Activated T-helper 9 cell treated with anti-CD3 and anti-CD28 coated beads, Interleukin-2, amount 50 U/mL, for 16 hours (primary cell): ENCODE measurements around the gene TCOF1.

Experiments
- DNase-seq: peaks from one replicate; pipeline ENCODE4 v3.0.0-alpha.2; 2020; ENCODE audit warnings: low read depth

TCOF1 gene

DNA sequence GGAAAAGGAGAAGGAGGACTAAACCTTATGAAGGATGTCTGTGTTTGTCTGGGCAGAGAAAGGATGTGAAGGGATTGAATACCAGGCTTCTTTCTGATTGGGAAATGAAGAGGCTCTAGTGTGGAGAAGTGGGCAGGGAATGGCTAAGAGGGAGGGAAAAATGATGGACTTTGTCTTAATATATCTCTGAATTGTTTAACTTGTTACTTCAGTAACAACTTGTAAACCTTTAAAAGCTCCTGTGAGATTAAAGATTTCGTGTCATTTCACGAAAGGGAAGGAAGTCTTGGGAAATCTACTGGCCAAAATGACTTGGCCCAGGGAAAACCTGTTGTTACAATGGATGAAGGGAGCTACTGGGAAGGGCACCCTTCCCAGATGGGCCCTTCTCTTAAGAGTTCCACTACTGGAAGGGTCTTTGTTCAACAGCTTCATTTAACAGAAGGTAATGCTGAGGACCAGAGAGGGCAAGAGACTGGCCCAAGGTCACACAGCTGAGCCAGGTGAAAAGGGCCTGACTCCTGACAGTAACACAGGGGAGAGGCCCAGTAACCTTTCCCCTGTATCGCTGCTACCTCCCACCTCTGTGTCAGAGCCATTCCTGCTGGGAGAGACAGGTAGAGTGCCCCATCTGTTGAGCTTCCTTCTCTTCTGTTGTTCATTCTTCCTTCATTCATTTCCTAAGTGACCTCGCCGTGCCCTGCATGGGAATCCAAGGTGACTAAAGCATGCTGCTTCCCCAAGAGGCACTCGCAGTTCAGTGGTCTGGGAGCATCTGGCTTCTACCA lies 5.1 kb upstream of the TCOF1 start:
- no peak for DNase-seq

GRCh38 chr5:150353032-150353675 lies 4.3 kb upstream of the TCOF1 start:
- no peak for DNase-seq

- DNase-seq = no peak
Measured at GRCh38 chr5:150355791-150356190, 1.7 kb upstream of the TCOF1 start.

DNA sequence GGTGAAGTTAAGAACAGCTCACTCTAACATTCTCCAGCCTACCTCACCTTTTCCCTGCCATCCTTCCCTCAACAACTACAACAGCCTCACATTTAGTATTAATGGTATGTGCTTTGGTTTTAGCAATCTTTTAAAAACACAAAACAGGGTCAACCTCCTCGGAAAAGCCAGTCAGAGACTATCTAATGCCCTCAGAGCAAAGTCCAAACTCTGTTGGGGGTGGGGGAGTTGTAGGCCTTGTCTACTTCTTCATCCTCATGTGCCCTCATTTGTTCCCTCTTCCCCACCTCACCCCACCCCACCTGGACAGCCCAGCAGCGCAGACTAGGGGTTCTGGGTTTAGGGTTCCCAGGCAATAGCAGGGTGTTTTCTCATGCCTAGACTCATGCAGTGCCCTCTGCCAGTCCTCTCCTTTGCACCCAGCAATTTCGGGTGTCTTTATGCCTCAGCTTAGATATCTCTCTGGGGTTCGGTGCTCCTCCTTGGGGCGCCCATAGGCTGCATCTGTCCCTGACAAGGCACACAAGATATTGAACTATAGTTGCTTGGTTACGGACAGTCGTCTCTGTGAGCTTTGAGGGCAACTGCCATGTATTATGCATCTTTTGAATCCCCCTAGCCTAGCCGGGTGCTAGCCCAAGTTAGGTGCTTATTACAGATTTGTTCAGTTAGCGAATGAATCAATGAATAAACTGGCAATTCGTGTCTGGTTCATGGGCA lies 762 bp upstream of the TCOF1 start:
- no peak for DNase-seq

GRCh38 chr5:150358261-150359095 lies 981 bp downstream of the TCOF1 start:
- DNase-seq = no peak

- DNase-seq = no peak
Measured at GRCh38 chr5:150361301-150361700, 3.8 kb downstream of the TCOF1 start.

GRCh38 chr5:150363185-150363584 lies 5.7 kb downstream of the TCOF1 start:
- DNase-seq = no peak

DNA sequence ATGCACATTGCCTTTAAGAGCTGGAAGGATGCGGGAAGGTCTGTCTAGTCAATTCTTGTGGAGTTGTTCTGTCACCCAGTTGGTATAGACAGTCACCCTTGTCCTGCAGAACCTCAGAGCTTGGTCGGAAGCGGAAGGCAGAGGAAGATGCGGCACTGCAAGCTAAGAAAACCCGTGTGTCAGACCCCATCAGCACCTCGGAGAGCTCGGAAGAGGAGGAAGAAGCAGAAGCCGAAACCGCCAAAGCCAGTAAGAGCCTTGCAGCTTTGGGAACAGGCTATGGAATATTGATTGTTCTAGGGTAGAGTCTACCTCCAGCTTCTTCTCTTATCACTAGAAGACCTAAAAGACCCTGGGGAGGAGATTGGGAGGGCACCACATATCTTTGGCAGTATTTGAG lies 6.5 kb downstream of the TCOF1 start:
- no peak for DNase-seq

DNA sequence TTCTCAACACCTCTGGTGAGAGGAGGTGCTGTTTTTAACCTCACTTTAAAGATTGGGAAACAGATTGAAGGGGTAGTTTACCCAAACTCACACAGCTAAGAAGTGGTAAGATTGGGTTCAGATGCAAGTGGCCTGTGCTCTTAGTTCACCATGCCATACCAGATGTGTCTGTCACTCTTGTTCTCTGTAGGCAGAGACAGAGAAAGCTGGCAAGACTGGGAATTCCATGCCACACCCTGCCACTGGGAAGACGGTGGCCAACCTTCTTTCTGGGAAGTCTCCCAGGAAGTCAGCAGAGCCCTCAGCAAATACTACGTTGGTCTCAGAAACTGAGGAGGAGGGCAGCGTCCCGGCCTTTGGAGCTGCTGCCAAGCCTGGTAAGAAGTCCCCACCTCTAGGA lies 11.0 kb downstream of the TCOF1 start:
- DNase-seq = no peak

DNA sequence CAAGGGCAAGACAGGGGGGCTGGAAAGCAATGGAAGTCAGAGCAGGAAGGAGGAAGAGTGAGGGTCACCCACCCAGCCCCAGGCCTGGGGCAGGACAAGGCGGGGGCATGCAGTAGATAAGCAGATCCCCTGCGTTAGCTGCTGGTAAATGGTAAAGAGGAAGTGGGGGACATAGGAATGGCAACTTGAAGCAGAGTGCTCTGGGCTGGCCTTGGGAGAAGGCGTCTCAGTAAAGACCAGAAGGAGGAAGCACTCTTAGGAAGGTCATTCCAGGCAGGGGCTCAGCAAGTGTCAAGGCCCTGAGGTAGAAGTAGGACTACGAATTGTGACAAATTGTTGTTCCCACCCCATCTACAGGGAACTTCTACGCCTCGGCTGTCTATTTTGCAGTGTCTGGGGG lies 15.1 kb downstream of the TCOF1 start:
- DNase-seq = no peak

DNA sequence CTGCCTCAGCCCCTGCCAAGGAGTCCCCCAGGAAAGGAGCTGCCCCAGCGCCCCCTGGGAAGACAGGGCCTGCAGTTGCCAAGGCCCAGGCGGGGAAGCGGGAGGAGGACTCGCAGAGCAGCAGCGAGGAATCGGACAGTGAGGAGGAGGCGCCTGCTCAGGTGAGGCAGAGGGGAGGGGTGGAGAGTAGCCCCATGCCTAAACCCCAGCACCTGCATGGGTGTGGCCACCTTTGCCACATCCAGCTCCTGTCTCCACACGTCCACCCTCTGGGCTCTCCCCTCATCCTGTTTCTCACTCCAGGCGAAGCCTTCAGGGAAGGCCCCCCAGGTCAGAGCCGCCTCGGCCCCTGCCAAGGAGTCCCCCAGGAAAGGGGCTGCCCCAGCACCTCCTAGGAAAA lies 17.2 kb downstream of the TCOF1 start:
- DNase-seq = no peak

DNA sequence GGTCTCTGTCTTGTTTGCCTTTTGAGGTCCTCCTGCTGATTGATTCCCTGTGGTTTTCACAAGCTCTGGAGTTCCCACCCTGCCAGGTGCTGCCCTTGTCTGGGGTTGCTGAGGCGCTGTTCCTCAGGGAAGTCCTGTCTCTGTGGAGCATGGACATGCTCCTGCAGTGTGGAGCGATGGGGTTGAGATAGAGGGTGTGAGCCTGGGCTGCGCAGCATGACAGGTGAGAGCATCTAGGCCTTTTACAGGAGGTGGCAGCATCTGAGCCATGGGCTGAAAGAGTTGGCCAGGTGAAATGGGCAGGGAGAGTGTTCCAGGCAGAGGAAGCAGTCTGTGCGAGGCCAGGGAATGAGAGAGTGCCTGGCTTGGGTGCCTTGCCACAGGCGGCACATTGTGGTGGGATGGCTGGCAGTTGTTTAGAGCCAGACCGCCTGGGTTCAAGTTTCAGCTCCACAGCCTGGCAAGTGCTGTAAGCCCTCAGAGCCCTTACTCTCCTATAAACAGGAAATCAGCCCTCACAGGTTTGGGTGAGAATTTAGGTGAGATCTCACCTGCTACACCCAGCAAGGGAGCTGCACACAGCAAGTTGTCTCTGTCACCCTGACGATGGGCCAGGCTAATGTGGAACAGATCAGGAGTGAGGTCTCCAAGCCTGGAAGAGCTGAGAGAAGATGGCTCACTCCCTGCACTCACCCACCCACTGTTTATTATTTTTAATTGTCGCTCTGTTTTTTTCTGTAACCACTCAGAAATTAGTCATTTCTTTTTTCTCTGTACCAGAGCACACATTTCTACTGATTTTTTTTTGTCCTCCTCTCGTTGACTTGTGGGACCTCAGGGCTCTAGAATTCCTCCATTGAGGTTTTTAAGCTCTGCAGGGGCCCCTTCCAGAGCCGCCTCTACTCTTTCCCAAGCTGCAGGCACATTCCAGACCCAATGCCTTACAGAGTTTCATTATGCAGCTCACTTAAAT lies 19.6 kb downstream of the TCOF1 start:
- no peak for DNase-seq

GRCh38 chr5:150377964-150378694 lies 20.6 kb downstream of the TCOF1 start:
- no peak for DNase-seq

DNA sequence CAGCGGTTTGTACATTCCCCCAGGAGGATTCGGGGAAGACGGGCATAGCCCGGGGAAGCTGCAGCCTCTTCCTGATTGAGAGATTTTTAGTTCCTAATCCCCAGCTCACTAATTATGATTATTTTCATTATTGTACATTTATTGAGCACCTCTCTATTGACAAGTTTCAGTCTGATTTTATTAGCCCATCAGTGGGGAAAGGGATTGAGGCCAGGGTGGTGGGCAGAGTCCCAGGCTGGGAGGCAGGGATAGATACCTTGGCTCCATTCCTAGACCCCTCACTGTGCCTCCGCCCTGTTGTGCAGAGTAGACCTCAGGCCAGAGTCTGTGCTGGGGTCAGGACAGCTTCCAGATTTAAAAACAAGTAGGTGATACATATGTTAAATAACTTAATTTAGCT lies 27.2 kb downstream of the TCOF1 start:
- no peak for DNase-seq

GRCh38 chr5:150386024-150386855 lies 28.7 kb downstream of the TCOF1 start:
- DNase-seq = no peak

- DNase-seq = no peak
Measured at GRCh38 chr5:150389531-150390266, 32.2 kb downstream of the TCOF1 start.

DNA sequence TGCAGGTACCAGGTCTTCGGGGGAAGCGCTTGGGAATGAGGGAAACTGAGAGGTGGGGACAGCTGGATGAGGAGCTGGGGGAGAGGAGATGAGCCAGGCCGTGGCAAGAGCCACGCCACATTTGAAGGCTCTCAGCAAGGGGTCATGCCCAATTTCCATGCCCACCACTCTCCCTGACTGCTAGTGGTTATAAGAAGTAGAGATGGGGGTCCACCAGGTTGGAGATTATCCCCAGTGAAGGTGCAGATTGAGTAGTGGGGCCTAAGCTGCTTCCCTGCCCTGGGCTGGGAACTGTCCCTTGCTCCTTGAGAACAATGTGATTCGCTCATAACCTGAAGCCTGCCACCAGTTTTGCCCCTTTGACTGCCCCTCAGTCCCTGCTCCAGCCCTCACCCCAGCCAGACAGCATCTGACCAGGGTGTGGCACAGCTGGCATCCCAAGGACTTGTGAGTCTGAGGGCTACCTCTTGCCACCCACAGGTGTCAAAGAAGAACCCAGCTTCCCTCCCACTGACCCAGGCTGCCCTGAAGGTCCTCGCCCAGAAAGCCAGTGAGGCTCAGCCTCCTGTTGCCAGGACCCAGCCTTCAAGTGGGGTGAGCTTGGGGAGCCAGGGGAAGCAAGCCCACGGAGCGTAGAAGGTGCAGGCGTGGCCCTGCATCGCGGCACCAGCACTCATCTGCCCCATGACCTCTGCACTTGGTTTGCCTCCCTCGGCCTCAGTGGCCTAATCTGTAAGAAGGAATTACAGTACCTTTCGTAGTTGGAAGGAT lies 33.8 kb downstream of the TCOF1 start:
- no peak for DNase-seq

DNA sequence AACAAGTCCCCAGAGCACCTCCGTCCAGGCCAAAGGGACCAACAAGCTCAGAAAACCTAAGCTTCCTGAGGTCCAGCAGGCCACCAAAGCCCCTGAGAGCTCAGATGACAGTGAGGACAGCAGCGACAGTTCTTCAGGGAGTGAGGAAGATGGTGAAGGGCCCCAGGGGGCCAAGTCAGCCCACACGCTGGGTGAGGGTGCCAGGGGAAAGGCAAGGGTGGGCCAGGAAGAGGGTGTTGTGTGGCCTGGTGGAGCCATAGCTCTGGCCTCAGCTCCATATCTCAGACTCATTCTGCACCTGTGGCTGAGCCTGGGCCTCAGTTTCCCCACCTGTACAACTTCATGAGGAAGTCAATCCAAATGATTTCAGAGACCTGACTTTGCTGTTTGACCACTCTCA lies 34.5 kb downstream of the TCOF1 start:
- no peak for DNase-seq
